Hematopoietic multipotent progenitor cell treated with erythropoietin and hydrocortisone succinate and interleukin-3 and kit ligand, for 17 days (in vitro differentiated cells): Measurements from ENCODE around the gene SUN1.
A peak's percentile ranks its signal among the peaks of the same experiment; 100 is the strongest.
"Not testable (repeated sequence)": the region's sequence is repeated elsewhere in the genome, so short reads cannot be mapped to it uniquely, and the experiment has no call there.

Source experiments
- DNase-seq: peaks from one replicate; pipeline ENCODE4 v3.0.0-alpha.2; 2015; ENCODE audit warnings: low spot score

The SUN1 gene

DNA sequence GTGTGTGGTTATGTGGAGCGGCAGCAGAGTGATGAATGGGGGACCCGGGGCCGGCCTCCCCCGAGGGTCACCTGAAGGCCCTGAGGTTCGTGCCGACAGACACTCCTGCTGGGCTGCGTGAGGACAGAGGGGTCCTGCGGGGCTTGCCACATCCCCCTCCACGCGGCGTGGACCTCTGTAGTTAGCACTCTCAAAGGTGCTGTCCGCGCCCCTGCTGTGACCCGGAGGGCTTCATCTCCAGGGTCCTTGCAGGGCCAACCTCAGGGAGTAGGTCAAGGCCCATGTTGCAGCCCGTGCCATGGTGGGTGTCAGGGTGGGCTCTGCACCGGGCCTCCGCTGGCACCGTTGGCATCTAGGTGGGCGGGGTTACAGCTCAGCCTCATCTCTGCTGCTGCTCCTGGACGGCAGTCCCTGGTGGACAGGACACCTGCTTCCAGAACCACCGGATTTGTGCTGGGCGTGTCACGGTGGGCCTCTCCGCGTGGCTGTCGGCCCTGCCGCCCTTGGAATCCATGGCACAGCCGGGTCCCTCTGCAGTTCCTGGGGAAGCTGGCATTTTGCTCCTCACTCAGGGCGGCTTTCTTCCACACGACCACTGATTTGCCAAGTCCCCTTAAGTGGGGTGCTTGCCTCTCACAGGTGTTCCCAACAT lies 24.3 kb downstream of the SUN1 start:
- DNase-seq, result no peak

DNA sequence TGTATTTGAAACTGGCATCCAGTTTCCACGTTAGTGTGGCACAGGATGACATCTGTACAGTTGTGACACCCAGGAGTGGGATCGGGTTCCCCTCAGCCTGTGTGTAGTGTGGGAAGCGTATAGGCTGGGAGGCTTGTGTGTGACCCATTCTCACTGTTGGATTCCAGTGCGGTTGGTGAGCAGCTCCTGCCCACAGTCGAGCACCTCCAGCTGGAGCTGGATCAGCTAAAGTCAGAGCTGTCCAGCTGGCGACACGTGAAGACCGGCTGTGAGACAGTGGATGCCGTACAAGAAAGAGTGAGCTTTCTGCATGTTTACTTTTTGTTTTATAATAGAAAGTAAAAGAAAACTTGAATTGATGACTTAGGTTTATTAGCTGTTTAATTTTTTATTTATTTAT lies 25.4 kb downstream of the SUN1 start:
- DNase-seq, result no peak

DNA sequence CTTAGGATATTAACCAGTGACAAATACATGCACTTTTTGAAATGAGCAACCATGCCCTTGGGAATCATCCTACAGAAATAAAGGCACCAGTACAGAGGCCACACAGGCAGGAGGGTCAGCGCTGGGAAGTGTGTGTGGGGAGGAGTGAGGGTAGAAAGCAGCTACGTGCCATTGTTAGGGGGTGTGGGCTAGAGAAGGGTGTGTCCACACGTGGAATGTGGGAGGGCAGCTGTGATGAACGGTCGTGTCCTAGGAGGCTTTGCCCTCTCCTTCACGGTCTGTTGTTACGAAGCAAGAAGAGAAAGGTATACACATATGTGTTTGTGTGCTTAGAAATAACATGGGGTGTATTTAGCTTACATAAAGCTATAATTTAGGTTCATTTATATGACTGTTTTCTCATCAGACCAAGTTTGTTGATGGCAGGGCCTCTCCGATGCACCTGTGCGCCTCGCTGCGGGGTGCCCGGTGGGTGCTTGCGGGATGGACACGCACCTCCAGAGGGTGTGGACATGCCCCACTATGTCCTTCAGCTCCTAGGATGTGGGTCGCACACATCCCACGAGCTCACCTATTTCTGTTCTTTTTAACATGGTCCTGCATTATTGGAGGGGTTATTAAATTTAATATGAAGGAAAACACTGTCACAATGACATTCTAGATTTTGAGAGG lies 27.2 kb downstream of the SUN1 start:
- no peak for DNase-seq

DNA sequence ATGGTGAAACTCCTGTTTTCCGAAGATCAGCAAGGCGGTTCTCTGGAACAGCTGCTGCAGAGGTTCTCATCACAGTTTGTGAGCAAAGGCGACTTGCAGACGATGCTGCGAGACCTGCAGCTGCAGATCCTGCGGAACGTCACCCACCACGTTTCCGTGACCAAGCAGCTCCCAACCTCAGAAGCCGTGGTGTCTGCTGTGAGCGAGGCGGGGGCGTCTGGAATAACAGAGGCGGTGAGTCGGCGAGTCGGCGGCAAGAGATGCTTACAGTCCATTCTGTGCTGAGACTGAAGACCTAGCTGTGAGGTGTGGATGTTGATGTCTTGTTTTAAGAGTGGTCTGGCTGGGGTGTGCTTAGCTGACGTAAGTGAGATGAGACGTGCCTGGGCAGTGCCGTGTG lies 27.9 kb downstream of the SUN1 start:
- no peak for DNase-seq

DNA sequence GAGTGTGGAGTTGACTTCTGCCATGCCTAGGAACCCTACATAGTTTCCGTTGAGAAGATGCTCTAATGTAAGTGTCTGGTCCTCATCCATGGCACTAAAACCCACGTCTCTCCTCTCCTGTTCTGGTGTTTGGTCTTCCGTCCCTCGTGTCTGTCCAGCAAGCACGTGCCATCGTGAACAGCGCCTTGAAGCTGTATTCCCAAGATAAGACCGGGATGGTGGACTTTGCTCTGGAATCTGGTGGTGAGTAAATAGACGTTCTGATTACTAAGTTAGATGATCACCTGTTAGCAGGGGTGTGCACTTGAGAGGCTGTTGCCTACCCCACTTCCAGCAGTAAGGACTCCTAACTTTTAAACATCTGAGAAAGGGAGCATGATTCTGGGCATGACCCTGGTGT lies 28.9 kb downstream of the SUN1 start:
- DNase-seq, result no peak

DNA sequence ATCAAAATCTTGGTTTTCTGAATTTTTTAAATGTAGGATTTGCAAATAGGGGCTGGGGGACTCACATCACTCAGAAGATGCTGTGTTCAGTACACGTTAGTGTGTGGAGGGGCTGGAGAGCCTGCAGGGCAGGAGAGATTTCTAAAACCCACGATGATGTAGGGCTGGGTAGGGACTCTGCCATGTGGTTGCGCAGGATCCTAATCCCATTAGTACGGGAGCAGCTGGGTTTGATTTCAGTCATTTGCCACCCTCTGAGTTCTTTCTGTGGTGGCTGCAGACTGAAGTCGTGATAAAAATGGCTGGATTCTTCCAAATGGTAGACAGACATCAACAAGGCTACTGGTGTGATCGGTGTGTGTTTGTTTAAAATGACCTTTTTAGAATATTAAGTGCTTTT lies 29.9 kb downstream of the SUN1 start:
- DNase-seq, result no peak

DNA sequence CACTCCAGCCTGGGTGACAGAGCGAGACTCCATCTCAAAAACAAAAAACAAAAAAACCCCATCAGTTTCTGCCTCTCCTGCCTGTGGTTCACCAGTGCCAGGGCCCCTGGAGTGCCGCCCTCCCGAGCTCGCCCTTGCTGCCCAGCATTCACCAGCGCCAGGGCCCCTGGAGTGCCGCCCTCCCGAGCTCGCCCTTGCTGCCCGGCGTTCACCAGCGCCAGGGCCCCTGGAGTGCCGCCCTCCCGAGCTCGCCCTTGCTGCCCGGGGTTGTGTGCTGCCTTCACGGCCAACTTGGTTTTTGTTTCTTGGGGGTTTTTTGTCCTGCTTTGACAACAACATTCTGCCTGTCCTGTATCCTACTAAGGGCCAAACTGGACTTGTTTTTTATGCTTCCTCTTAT lies 30.8 kb downstream of the SUN1 start:
- DNase-seq, result no peak

DNA sequence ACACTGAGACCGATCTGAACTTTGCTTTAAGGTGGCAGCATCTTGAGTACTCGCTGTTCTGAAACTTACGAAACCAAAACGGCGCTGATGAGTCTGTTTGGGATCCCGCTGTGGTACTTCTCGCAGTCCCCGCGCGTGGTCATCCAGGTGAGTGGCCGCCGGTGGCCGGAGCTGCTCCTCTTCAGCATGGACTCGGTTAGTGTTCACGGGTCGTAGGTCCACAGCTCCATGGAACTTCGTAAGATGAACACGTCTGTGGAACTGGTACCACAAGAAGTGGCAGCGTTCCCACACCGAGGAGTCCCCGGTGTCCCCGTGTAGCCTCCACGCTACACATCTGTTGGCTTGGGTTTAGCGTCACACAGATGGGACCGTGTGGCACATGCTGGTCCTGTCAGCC lies 33.6 kb downstream of the SUN1 start:
- no peak for DNase-seq

DNA sequence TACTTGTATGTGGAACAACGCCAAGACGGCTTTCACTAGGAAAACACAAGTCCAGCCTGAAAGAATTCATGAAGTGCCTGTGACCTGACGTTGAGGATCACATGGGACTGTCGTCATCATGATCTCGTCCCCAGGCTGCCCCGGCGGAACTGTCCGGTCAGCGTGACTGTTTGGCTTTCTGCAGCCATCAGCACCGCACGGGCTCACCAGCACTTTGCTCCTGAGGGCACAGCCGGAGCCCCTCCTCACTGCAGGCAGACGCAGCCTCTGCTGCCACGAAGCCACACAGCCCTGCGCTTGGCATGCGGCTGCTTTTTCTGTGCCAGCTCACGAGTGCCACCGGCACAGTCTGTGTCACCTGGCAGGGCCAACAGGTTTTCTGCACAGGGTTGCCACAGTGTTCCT lies 34.7 kb downstream of the SUN1 start:
- no peak for DNase-seq

DNA sequence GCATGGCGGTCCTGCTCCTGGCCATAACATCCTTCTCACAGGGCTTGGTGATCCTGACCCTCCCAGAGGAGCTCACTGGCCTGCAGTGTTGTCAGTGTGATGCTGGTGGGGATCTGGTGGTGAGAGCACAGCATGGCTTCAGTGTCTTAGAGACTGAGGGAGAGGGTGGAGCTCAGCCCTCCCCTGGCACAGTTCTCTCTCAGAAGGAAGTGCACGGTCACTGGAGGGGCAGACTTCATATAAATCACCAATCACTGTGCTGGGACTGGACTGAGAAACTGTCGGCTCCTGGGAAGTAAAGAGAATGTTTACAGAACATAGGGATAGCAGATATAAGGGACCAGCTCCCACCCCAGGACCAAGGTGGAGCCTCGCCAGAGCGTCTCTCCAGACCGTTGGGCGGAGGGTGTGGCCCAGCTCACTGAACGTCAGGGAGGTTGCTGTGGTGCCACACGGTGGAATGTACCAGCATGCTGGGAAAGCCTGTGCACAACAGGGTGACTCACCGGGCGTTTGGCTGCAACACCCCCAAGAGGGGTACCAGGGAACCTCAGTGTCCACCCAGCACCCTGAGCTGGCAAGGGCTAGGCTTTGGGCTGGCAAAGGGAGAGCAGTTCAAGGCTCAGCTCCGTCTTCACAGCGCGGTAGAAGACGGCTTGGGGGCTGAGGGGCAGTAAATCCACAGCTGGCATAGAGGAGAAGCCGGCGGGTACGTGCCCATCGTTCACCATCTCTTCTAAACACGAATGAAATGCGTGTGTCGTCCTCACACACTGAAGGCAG lies 35.3 kb downstream of the SUN1 start:
- DNase-seq, result peak; percentile 83

DNA sequence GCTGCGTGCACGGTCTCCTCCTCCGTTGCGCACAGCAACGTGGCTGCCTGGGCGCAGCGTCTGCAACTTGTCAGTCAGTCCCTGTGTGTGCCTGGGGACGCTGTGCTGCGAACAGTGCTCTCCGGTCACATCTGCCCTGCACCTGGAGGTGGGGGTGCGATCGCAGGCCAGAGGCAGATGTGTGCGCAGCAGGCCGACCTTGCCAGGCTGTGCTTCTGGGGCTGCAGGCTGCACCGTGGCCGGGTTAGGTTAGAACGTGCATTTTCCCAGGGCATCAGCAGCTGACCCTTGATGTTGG lies 35.9 kb downstream of the SUN1 start:
- no peak for DNase-seq

DNA sequence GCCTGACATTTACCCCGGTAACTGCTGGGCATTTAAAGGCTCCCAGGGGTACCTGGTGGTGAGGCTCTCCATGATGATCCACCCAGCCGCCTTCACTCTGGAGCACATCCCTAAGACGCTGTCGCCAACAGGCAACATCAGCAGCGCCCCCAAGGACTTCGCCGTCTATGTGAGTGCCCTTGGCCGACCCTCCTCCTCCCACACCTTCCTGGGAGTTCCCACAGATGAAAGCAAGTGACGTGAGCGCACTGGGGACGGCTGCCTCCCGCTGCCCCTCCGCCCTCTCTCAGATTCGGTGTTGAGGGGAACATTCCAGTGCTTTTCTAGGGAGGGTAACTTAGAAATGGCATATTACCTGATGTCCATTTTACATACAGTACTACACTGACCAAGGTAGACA lies 37.1 kb downstream of the SUN1 start:
- no peak for DNase-seq

DNA sequence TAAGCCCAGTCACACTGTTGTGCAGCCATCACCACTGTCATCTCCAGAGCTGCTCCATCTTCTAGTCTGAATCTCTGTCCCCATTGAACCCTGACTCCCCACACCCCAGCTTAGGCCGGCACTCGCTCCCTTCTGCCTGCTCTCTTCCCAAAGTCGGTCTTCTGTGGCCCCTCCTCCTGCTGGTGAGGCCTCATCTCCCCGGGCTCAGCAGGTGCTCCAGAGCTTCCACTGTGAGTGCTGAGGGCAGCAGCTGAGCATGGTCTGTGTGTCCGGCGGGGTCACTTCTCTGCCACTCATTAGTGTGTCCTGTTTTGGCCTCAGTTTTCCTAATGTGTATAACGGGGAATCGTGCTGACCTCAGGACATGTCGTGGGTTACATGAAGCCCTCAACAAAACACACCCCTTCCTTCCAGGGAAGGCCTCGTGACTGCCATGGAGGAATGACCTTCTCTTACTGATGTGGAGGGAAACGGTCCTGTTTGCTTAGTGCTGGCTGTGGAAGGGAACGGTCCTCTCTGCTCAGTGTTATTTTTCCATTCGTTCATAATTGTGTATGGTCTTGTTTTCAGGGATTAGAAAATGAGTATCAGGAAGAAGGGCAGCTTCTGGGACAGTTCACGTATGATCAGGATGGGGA lies 39.7 kb downstream of the SUN1 start:
- no peak for DNase-seq

DNA sequence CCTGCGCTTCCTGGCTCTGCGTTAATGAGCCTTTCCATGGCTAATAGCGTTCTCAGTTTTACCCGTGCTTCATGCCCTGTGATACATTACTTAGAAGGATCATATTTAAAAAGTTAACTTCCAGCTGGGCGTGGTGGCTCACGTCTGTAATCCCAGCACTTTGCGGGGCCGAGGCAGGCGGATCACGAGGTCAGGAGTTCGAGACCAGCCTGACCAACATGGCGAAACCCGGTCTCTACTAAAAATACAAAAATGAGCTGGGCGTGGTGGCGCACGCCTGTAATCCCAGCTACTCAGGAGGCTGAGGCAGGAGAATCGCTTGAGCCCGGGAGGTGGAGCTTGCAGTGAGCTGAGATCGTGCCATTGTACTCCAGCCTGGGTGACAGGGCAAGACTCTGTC lies 40.4 kb downstream of the SUN1 start:
- not testable (repeated sequence) for DNase-seq

DNA sequence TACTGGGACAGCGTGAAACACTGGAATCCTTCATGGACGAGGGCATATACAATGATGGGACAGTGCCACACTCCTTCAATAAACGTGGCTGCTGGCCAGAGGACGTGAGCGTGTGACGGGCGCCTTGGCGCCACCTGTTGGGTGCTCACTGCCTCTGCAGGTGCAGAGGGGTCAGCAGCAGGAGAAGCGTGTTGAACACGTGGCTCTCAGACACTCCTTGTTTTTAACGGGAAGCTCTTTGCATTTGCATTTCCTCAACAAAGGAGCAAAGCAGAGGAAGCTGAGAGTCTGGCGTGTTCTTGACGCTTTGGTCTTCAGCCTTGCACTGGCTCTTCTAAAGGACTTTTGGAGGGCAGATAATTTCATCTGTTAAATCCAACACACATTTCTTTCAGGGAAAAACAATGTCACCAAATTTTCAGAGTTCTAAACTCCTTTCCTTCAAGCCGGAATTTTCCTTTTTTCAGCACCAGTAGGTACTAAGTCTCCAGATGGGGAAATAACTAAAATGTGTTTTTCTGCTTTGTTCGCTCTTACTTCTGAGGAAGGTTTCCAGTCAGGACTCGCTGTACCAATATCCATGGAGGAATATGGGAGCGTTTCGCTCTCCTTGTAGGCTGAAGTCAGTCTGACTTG lies 41.2 kb downstream of the SUN1 start:
- peak; percentile 93 for DNase-seq

DNA sequence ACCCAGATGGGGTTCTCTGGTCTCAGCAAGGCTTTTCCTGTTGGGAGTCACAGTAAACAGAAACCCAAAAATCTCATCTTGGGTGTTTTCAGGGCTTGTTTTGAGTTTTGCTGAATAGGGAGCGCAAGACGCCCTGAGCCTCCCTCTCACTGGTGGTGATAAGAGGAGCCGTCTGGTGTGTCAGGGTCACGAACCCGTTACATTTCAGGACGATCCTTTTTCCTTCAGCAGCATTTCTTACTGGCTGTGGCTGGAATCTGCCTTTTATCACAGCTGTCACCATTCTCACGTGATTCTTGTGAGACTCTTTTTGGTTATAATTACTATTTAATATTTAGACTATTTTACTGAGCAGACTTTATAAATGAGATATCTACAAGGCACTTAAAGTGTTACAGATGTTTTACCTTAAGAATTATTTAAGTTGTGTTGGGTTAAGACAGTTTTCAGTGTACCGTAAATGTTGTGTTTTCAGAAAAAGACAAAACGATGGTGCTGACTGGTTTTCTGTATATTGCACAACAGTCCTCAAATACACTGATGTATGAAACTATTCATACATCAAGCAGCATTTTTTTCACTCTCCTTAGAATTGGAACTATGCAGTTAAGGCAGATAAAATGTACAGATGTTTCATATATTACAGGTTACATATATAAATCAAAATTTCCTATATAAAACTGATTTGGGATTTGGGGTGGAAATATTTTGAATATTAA lies 41.9 kb downstream of the SUN1 start:
- peak; percentile 78 for DNase-seq

DNA sequence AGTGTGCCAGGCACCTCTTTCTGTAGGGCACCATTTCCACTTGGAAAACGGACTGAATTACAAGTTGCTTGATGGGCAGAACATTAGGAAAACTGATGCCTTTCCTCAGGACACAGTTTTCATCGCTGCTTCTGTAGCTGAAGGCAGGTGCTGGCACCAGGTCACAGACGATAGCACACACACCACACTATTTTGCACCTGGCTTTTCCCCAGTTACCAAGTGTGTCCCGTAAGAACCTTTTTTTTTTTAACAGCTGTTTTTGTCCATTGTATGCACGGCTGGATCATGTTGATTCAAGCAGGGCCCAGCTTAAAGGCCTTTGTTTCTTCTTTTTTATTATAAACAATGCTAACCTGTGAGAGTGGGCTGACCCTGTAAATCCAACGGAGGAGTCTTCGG lies 42.8 kb downstream of the SUN1 start:
- DNase-seq, result peak; percentile 51

DNA sequence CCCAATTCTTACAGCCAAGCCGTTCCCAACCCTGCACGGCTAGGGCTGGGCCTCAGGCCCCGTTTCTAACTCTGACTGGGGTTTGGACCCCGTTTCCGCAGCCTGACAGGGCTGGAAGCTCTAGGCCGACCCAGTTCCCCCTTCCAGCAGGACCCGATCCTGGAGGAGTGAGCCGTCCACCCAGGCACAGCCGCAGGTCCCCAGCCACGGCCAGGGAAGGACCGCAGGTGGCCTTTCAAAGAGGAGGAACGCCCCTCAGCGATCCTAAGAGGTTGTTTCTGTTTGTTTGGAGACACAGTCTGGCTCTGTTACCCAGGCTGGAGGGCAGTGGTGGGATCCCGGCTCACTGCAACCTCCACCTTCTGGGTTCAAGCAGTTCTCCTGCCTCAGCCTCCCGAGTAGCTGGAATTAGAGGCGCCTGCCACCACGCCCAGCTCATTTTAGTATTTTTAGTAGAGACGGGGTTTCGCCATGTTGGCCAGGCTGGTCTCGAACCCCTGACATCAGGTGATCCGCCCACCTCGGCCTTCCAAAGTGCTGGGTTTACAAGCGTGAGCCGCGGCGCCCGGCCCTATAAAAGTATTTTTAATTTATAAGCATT lies 43.3 kb downstream of the SUN1 start:
- no peak for DNase-seq

DNA sequence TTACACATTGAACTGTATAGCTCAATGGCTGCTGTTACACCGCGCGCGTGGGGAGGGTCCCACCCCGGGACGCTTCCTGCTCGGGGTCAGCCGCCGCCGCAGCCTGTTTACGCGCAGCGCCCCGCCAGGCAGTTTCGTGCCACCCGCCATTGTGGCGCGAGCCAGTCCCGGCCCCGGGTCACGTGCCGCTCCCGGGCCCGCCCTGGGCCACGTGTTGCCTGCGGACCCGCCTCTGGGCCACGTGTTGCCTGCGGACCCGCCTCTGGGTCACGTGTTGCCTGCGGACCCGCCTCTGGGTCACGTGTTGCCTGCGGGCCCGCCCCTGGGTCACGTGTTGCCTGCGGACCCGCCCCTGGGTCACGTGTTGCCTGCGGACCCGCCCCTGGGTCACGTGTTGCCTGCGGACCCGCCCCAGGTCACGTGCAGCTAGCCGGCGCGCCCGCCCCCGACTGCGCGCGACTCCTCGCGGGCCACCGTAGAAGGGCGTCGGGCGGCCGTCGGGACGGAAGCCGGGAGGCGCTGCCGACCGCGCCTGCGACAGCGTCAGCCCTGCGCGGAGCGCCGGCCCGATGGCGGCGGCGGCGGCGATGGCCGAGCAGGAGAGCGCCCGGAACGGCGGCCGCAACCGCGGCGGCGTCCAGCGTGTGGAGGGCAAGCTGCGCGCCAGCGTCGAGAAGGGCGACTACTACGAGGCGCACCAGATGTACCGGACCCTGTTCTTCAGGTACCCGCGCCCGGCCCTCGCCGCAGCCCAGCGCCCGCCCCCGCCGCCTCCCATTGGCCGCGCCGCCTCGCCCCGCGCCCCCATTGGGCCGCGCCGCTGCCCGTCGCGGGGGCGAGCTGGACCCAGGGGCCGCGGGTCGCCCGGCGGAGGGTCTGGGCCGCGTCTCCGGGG lies 44.0 kb downstream of the SUN1 start, which contains the start of gene GET4:
TSS of gene GET4 (plus strand) at position 478 of the 895 bp plus-strand sequence. CDS start at position 570, 92 bp downstream.
- DNase-seq, result peak; percentile 97

DNA sequence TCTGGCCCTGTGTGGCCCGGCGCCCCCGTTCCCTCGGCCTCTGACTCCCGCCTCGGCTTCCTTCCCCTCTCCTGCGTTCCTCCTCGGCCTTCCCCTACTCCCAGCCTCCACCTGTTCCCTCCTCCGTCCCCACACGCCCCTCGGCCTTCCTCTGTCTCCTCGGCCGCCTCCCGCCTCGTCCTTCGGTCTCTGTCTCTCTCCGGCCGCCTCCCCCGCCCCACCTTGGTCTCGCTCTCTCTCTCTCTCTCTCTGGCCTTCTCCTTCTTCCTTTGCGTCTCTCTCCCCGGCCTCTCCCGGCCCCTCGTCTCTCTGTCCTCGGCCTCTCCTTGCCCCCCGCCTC lies 44.7 kb downstream of the SUN1 start:
- no peak for DNase-seq
